ENCODE results near the gene OTOR.

- no peak for TF ChIP-seq TAF1 (CRISPR knock-in tag; IDR thresholded peaks at IDR 0.05)
- no peak for TF ChIP-seq ZNF567 (CRISPR knock-in tag; IDR thresholded peaks at IDR 0.05; ENCODE audit: borderline replicate concordance)
- no peak for TF ChIP-seq EZH2 (conservative IDR thresholded peaks at IDR 0.05; ENCODE audit: low read depth, low read length)
- no peak for TF ChIP-seq NFATC3 (CRISPR knock-in tag; IDR thresholded peaks at IDR 0.05)
- TF ChIP-seq TCF12 (IDR thresholded peaks at IDR 0.05): no peak
- no peak for TF ChIP-seq TCF12 (CRISPR knock-in tag; IDR thresholded peaks at IDR 0.05)
- TF ChIP-seq MTF2 (CRISPR knock-in tag; IDR thresholded peaks at IDR 0.05; ENCODE audit: borderline replicate concordance): no peak
These were observed 35.6 kb upstream of the OTOR start for GRCh38 chr20:16712511-16712947.

Data from HepG2 (cell line).